HT1080 (cell line): Measurements from ENCODE around the gene ATXN7L1. TPM values are rescaled to one million over a fixed set of nuclear protein-coding genes. Genes with fewer than 3 reads are reported as not detected.

Experiments
- DNase-seq: peaks from one replicate; pipeline ENCODE4 v3.0.0-alpha.2; 2015; ENCODE audit warnings: low read depth
- total RNA-seq: library from RNA; depleted of rRNA; stranded (reverse); fragments of >200 nt; shearing (Covaris generic); gene quantifications from 2 replicates; pipeline ENCODE4 v1.2.3, GENCODE V29; 2014

ATXN7L1 gene
- total RNA-seq, 1 experiment from 2014 or later = 3.3 TPM

DNA sequence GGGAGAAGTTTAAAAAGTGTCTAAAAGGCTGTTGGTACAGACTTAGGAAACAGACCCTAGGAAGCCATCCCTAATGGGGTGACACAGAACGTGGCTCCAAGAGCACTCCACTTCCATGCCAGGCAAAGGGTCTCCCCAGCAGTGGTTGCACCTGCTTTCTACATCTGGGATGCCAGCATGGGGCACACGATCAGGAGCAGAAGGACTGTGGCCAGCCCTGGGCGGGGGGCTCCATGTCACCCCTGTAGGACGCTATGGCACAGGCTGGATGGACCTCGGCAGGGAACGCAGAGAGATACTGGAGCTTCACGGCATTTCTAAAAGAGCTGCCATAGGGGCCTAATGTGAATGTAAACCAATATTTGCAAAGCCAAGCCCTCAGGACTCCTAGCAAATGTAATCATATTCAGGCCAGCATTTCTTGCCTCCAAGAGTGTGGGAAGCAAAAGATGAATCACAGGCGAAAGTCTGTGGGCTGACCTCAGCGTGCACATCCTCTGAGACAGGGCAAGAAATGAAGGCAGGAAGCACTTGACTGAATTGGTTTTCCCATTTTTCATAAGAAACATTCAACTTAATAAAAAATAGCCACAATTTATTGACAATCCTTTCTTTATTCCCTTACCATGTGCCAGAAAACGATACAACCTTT, 93.9 kb downstream of the ATXN7L1 start:
- DNase-seq = peak; percentile 90

DNA sequence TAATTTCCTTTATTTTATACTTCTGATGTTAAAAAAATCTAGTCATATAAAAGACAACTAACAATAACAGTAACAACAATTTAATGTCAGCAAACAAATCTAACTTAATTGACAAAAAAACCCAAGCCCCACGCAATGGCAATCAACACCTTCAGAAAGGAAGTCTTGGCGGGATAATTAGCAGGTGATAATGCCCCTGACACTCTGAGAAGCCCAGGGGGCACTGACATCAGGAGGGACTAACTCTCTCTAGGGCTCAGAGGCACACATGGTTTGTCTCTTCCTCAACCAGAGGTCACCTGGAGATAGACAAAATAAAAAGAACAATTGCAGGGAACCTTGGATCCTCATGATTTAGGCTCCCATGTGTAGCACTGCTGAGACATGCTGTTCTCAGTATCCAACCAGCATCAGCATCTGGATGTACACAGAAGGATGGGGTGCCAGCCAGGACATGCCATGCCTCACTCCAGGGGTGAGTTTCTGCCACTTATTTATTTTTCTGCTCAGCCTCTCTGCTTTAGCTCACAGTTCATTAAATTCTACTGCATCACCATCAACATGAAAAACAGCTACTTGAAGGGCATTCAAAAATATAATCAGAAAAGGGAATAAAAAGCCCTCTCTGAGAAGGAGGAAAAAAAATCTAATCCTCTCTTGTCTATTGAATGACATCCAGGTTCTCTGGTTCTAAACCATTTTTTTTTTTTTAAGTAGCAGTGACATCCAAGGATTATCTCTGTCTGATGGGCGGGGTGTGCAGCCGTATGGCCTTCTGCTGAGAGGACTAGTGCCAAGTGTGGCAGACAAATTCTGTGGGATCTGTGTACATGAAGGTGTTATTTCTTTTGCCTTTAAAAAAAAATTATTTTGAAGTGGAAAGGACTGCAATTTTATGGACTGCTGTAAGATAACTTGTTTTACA, 96.3 kb downstream of the ATXN7L1 start:
- no peak for DNase-seq

DNA sequence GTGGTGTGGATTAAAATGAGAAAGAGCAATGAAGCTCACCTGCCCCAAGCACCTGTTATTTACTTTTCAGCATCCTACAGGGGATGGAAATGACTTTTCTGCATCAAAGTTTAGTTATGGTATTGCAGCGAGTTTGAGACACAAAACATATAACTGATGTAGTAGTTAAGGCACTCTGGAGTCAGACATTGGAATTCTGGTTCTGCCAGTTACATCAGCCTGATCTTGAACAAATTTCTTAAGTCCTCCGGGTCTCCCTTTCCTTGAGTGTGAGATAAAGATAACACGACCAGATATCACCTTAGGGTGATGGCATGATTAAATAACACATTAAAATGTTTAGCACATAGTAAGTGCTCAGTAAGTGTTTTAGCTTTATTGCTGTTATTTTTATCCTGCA, 97.4 kb downstream of the ATXN7L1 start:
- no peak for DNase-seq

DNA sequence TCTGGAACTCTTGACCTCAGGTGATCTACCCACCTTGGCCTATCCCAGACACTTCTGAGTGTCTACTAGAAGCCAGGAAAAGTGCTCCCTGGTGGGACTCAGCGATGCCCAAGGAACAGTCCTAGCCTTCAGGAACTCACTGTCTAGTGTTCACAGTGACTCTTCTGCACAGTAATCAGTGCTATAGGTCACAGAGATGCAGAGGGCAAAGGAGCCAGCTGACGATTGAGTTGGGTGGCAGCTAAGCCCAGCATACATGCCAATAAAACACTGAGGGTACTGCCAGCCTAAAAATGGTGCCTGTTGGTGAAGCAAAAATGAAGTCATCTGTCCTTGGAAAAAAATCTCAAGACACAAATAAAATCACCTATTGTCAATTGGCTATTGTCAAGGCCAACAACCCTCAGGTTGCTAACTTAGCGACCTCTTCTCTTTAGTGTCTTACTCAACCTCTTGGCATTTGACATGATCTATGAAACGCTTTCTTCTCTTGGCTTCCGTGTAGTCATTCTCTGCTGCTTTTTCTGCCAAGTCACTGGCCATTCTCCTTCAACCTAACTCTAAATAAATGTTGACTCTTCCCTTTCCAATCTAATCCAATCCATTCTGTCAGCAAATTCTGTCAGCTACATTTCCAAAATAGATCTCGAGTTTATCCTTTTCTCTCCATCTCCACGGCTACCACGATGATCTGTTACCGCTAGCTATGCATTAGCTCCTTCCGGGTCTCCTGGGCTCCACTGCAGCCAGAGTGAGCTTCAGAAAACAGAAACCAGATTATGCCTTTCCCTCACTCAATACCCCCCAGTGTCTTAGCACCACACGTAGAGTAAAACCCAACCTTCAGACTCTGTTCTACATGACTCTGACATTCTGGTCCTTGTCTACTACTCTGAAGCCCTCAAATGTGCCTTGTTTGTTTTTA, 99.2 kb downstream of the ATXN7L1 start:
- DNase-seq = peak; percentile 30

DNA sequence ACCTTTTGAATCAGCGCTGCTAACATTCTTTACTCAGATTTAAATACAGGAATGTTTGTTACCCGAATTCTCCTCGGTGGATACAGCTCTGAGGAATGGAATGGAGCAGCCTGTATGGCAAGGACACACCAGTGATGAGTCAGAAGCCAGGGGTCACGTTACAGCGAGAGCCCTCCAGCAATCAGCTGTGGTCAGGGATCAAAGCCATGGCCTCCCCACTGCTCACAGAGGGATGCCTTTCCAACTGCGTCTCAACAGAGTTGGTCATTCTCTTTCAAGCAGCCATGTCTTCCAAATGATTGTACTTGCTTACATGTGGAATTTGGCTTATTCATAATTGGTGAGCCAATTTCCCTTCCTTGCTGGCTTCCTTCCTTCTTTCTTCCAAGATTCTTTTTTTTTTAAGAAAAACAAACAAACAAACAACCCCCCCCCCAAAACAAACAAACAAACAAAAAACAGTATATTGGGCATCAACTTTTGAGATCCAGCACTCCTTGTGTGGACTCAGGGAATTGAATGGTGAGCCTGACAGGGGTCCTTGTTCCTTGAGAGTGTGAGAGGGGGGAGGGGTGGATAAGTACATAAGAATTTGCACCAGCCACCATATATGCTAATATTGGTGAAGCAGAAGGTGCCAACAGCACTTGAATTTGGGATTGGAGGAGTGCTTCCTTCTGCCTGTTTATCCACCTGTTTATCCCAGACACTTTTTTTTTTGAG, 100.2 kb downstream of the ATXN7L1 start:
- DNase-seq = peak; percentile 99

DNA sequence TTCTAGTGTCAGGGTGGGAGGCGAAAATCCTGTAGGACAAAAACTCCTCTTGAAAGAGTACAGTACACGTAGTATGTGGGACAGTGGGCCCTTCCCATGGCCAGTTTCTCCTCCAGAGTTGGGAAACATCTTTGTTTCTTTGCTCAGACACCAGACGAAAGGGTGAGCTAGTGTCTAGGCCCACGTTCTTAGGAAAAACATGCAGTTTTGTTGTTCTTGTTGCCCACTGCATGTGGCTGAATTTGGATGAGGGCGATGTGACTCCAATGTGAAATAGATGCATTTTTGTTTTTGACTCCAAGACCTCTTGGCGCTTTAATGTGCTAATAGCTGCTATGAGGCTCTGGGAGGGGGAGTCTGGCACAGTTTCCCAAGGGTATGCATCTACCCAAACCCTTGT, 100.8 kb downstream of the ATXN7L1 start:
- no peak for DNase-seq

DNA sequence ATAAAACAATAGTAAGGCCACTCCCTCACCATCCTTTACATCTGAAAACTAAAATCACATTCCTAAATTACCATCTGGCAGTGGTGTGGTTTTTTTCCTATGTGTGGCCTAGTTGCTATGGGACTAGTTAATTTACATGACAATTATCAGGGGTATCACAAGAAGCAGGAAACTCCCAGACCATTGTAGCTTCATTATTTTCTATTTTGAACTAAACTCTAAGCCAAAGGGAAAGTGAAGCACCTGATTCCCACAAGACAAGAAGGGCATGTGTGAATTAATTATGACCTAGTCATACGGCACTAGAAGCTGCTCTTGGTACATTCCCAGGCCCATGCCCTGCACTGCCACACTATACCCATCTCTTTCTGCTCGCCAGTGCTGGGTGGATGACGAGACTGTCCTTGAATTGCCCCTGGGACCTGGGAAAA, 103.4 kb downstream of the ATXN7L1 start:
- no peak for DNase-seq

DNA sequence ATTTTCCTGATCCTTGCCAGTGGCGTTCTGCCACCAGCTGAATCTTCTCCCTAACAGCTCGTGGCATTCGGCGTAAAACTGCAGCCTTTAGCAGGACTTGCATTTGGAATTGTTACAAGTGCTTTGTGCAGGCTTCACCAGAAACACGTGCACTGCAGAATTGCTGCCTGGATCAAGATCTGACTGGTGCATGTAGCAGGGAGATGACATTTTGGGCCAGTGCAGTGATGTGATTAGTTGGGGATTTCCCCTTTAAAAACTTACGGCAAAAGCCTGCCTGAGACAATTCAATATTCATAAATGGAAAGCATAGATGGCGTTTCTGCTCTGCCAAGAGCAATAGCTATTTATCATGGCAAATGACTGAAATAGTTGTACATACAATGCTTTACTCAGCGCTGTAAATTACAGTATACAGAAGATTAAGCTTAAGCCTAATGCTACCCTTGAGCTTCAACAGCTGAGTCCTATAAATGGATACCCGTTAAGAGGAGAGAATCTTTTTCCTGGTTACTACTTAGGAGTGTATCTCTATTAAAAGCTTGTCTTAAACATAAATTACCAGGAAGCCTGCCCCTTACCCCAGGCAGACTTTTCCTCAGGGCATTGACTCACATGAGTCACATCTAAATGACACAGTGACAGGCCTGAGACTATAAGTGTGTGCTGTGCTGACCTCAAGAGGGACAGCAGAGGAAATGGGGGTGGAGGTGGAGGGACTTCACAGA, 106.3 kb downstream of the ATXN7L1 start:
- DNase-seq = peak; percentile 35

DNA sequence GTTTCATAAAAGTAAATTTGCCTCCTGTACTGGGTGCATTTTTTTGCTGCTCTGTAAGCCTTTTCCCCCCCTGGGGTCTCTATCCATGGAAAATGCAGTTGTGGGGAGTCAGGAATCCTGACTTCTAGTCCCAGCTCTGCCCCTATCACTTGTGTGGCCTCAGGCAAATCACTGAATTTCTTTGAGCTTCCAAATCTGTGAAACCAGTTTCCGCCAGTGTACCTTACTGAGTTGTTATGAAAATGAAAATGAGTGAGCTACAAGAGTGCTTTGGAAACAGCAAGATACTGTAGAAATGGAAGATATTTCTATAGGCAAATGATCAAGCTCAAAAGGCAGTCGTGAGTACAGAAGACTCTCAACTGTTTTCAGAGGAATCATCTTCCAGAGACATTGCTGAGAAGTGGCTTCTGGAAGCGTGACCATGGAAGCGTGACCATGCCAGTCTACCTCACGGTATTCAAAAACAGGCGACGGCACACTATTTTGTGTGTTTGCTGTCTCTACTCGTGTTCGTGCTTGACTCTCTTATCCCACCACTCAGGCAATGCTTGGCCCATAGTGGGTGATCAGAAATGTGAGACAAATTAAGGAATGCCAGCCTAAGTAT, 107.4 kb downstream of the ATXN7L1 start:
- DNase-seq = no peak

DNA sequence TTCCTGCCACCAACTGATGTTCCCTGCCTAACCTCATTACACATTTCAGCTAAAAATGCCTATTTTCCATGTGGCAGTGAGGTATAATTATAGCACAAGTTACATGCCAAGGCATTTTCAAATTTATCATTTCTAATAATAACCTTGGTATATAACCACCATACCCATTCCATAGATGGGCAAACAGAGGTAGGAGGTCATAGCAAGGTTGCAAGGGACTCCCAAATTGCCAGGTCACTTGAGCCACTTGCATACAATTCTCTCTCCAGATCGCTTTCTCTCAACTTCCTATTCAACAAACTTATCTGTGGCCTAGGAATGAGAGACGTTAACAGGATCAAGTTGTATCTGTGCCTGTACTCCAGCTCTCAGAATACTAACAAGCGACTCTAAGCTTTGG, 108.3 kb downstream of the ATXN7L1 start:
- DNase-seq = no peak

DNA sequence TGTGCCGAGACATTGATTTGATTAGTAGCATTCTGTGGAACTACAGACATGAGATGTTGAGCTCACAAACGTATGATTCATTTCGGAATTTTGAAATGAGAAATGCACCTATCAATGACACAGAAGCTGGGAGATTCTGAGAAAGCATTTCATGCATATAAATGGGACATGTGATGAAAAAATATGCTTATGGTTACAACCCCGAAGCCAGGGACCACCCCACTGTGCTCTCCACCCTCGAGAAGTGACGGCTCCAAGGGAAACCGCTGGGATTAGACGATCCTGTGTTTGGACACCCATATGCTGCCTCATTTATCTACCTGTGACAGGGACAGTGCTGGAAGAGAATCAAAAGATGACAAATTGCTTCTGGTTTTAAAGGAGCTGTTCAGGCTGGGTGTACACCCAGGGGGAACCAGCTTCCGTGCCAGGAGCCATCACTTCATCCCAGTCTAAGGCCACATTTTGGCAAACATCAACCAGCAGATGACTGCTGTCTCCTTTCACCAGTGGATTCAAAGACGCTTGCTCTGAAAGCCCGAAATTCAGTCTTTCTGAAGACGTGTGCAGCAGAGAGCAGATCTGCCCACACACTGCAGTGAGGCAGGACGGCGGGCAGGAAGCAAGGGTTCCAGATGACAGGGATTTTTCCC, 109.9 kb downstream of the ATXN7L1 start:
- no peak for DNase-seq

DNA sequence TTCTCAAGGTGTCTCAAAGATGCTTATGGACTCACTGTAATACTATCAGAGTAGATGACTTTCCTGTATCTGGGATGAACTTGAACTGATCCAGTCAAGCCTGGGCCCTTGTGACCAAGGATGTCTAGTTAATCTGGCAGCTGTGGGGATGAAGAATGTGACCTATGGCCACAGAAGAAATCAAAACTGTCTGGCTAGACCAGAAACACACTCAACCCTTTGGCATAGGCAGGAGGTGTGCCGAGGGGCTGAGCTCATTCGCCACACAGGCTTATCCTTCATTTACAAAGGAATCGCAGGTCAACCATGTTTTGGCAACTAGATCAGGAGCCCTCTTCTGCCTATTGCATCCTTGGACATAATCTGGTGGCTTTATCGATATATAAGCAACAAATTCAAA, 110.6 kb downstream of the ATXN7L1 start:
- no peak for DNase-seq

DNA sequence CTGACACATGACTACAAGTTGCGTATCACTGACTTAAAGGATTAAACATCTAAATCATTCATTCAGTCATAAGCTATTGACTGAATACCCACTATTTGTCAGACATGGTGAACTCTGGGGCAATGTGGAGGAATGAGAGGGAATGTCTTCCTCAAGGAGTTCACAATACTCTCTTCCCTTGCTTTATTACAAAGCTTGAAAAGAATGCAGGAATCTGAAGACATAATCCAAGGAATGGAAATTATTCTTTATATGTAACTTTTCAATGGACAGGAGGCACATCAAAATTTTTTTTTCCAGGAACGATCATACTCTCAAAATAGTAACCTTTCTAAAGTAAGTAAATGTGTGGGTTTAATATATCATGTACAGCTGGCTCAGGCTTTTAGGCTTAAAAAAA, 111.9 kb downstream of the ATXN7L1 start:
- no peak for DNase-seq

DNA sequence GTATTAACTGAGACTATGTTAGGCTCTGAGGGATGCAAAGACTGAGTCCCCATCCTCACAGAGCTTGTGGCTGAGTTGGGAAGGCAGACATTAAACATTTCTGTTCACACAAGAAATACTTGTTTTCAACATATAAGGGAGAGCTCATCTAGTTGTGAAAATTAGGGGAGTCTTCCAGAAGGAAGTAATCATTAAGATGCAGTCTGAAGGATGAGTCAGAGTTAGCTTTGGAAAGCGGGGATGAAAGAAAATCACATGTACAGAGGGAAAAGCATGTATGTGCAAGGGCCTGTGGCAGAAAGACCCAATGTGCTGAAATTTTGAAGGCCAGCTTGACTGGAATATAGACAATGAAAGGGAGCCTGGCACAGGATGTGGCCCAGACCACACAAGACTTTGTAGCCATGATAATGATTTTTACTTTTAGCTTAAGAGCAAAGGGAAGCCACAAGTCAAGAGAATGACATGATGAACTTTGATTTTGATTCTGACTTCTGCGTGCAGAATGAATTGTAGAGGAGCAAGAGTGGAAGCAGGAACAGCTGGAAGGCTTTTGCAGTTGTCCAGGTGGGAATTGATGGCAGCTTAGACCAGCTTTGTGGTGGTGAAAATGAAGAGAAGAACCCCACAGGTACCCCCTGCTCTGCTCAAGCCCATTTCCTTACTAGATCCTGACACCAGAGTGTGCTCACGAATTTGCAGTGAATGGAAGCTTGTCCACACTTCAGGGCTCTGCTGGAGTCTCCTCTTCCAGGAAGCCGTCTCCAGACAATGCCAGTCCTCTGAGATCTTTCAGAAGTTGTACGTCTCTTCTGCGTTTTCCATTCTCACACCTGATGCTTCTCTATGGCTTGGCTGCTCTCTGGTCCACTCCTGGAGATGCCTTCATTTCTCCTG, 115.6 kb downstream of the ATXN7L1 start:
- DNase-seq = no peak

DNA sequence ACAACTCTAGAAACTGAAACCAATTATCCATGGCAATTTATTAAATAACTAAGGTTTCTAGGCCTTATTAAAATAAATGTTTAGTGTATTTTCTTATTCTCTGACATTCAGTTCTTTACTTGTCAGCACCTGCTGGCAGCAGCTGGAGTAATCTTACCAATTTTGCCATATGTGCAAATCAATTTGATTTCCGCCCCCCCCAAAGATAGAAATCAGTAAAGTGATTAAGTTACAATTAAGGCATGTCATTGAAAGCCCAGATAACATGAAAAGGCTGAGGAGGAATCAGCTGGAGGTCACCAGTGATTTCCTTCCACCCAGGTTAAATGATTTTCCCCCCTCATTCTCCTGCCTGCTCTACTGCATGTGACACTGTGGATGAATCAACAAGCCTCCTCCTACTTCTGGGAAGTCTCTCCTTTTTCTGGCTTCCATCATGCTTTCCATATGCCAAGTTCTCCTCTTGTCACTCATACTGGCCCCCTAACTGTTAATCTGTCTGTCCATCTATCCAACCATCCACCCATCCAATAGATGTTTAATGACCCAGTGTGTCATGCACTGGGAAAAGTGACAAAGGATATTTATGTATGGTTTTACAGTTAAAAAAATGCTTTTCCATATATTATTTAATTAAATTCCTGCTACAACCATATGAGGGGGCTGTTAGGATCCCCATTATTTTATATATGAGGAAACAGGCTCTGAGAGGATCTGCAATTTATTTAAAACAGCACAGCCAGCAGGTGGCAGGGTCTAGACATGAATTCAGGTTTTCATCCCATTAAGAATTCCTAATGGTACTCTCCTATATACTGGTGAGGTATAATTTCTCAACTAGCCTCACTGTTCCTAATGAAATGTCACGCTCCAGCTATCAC, 116.5 kb downstream of the ATXN7L1 start:
- DNase-seq = peak; percentile 58

DNA sequence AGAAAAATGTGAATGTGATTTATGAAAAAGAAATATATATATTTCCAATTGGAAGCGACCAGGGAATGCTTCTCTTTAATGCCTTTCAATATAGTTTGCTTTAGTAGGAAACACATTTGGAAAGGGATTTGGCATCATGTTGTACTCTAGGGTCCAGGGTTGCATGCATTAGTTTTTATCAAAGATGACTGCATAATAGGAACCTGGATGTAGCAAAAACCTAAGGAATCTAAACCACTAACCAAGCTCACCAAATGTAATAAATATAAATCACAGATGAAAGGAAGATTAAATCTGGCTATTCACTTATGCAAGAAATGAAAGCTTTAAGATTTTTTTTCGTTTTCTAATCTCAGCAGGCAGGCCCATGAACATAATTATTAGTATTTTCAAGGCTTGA, 120.0 kb downstream of the ATXN7L1 start:
- DNase-seq = no peak

DNA sequence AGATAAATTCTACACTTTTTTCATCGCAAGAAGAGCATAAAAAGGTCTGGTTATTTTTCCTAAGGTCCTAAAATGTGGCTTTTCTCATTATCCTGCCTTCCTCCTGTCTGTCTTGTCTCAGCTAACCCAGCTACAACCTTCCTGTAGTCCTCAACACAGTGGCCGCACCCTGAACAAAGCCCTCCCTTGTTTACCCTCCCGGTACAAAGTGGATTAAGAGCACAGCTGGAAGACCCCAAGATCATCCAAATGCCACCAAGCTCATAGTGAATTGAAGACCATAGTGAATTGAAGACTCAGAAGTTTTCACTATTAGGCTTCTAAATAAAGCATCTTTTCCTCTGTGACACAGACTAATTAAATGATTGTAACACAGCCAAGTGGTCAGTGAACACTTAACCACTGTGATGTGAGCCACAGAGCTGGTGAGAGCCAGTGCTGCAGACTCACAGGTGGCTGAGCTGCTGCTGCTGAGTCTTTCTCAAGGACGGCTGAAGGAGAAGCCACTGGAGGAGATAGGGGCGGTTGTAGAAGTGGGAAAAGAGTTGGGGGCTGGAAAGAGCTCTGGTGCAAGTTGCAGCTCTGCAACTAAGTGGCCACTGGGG, 123.6 kb downstream of the ATXN7L1 start:
- no peak for DNase-seq
